Cerebellar cortex (tissue), 1 donor: Measurements from ENCODE around the gene C1GALT1.
A peak's percentile ranks its signal among the peaks of the same experiment; 100 is the strongest.
"Not testable (repeated sequence)": the region's sequence is repeated elsewhere in the genome, so short reads cannot be mapped to it uniquely, and the experiment has no call there.

Source experiments
- DNase-seq: peaks from one replicate; pipeline ENCODE4 v3.0.0-alpha.2; 2015; ENCODE audit warnings: low spot score

C1GALT1 gene

GRCh38 chr7:7182156-7183060, at the start of gene C1GALT1:
Gene C1GALT1, plus strand, starts transcription at chr7:7182544. Its CDS starts 51,776 bp downstream, at chr7:7234320.
- peak; percentile 98 for DNase-seq

- no peak for DNase-seq
Observed at GRCh38 chr7:7134046-7134445, 48.3 kb upstream of the C1GALT1 start.

GRCh38 chr7:7135074-7135473, 47.3 kb upstream of the C1GALT1 start:
- DNase-seq, result no peak

- not testable (repeated sequence) for DNase-seq
Observed at GRCh38 chr7:7135924-7136323, 46.4 kb upstream of the C1GALT1 start.

GRCh38 chr7:7136466-7137381, 45.6 kb upstream of the C1GALT1 start:
- DNase-seq, result no peak

- no peak for DNase-seq
Observed at GRCh38 chr7:7138897-7139296, 43.4 kb upstream of the C1GALT1 start.

- DNase-seq, result not testable (repeated sequence)
Observed at GRCh38 chr7:7143404-7143803, 38.9 kb upstream of the C1GALT1 start.

GRCh38 chr7:7145151-7145550, 37.2 kb upstream of the C1GALT1 start:
- DNase-seq, result not testable (repeated sequence)

GRCh38 chr7:7146837-7147236, 35.5 kb upstream of the C1GALT1 start:
- no peak for DNase-seq

- no peak for DNase-seq
Observed at GRCh38 chr7:7148798-7149481, 33.4 kb upstream of the C1GALT1 start.

- no peak for DNase-seq
Observed at GRCh38 chr7:7151285-7151684, 31.1 kb upstream of the C1GALT1 start.

GRCh38 chr7:7151865-7152264, 30.5 kb upstream of the C1GALT1 start:
- DNase-seq, result no peak

GRCh38 chr7:7152315-7152714, 30.0 kb upstream of the C1GALT1 start:
- no peak for DNase-seq

- DNase-seq, result not testable (repeated sequence)
Observed at GRCh38 chr7:7154355-7154754, 28.0 kb upstream of the C1GALT1 start.

- DNase-seq, result no peak
Observed at GRCh38 chr7:7156663-7157062, 25.7 kb upstream of the C1GALT1 start.

GRCh38 chr7:7157177-7157886, 25.0 kb upstream of the C1GALT1 start:
- DNase-seq, result no peak

- no peak for DNase-seq
Observed at GRCh38 chr7:7157887-7158271, 24.5 kb upstream of the C1GALT1 start.

- DNase-seq, result no peak
Observed at GRCh38 chr7:7159063-7159658, 23.2 kb upstream of the C1GALT1 start.

- DNase-seq, result no peak
Observed at GRCh38 chr7:7164591-7164990, 17.8 kb upstream of the C1GALT1 start.

- no peak for DNase-seq
Observed at GRCh38 chr7:7165372-7165771, 17.0 kb upstream of the C1GALT1 start.

GRCh38 chr7:7166318-7166717, 16.0 kb upstream of the C1GALT1 start:
- no peak for DNase-seq
